CD4-positive, alpha-beta T cell (primary cell): ENCODE data around the gene COG5. TPM values are rescaled to one million over a fixed set of nuclear protein-coding genes. Genes with fewer than 3 reads are reported as not detected.

Experiments
- ATAC-seq: fragments of 200-7000 bp; cut with Tn5 transposase; one replicate; pipeline ENCODE4 v1.10.0; 2022; ENCODE audit warnings: mild to moderate bottlenecking; ENCODE audit not compliant: poor library complexity
- CTCF ChIA-PET: fragments of 350-600 bp; sonication (Branson Sonifier 250); formaldehyde crosslinking; loops from one replicate; lab custom pipeline; 2021; ENCODE audit warnings: antibody characterized with exemption, inconsistent platforms; lab: Charles Lee
- POLR2A ChIA-PET: fragments of 350-600 bp; sonication (Branson Sonifier 250); formaldehyde crosslinking; loops from one replicate; lab custom pipeline; 2021; ENCODE audit warnings: antibody characterized with exemption, inconsistent platforms; lab: Charles Lee
- DNase-seq, 14 experiments: peaks; one replicate each; pipeline ENCODE4 v3.0.0-alpha.2; 2013 to 2020; ENCODE audit warnings: mixed read lengths in 2 of 14
- H3K27ac ChIP-seq, 2 donors: one replicate each; pipeline versions ENCODE4 v1.5.1 to v1.7.0; 2013; ENCODE audit warnings: low read length in 2 of 2, low read depth in 1 of 2, mild to moderate bottlenecking in 1 of 2
- H3K27me3 ChIP-seq, 2 experiments: 1 replicate in 1 of 2; 2 replicates in 1 of 2; pipeline versions ENCODE4 v1.6.1 to v1.7.0; 2013; ENCODE audit warnings: low read length in 2 of 2, control low read depth in 1 of 2, mild to moderate bottlenecking in 1 of 2, moderate library complexity in 1 of 2; ENCODE audit not compliant: insufficient read depth in 2 of 2, control insufficient read depth in 1 of 2
- H3K36me3 ChIP-seq: one replicate; pipeline ENCODE4 v1.6.1; 2013; ENCODE audit warnings: low read length, control low read depth; ENCODE audit not compliant: insufficient read depth
- H3K4me1 ChIP-seq: one replicate; pipeline ENCODE4 v1.6.1; 2013; ENCODE audit warnings: low read length, control low read depth; ENCODE audit not compliant: insufficient read depth
- H3K4me3 ChIP-seq: one replicate; pipeline ENCODE4 v1.5.1; 2013; ENCODE audit warnings: mild to moderate bottlenecking, low read length, moderate library complexity
- H3K9me3 ChIP-seq, 2 experiments: 1 replicate in 1 of 2; 2 replicates in 1 of 2; pipeline versions ENCODE4 v1.6.1 to v1.7.0; 2013; ENCODE audit warnings: low read length in 2 of 2, mild to moderate bottlenecking in 2 of 2, control low read depth in 1 of 2, moderate library complexity in 1 of 2; ENCODE audit not compliant: control insufficient read depth in 1 of 2, insufficient read depth in 1 of 2
- H3K27ac Mint-ChIP-seq: one replicate; pipeline ENCODE4 v1.8.0; 2020; ENCODE audit warnings: mixed read lengths
- H3K27me3 Mint-ChIP-seq: one replicate; pipeline ENCODE4 v1.8.0; 2021; ENCODE audit warnings: mixed read lengths
- H3K36me3 Mint-ChIP-seq: one replicate; pipeline ENCODE4 v1.8.0; 2021; ENCODE audit warnings: low read depth, mixed read lengths
- H3K4me1 Mint-ChIP-seq: one replicate; pipeline ENCODE4 v1.8.0; 2021; ENCODE audit warnings: low read depth, mixed read lengths
- H3K4me3 Mint-ChIP-seq: one replicate; pipeline ENCODE4 v1.8.0; 2020; ENCODE audit warnings: mild to moderate bottlenecking, mixed read lengths
- H3K9me3 Mint-ChIP-seq: one replicate; pipeline ENCODE4 v1.8.0; 2020; ENCODE audit warnings: mixed read lengths
- CTCF ChIP-seq: fragments of 200-600 bp; IDR thresholded peaks from one replicate; pipeline ENCODE4 v1.8.0; 2022; ENCODE audit warnings: antibody characterized with exemption, mild to moderate bottlenecking
- intact Hi-C, 2 experiments: fragments of 100-400 bp; cut with DNase I in 1 of 2; cut with micrococcal nuclease in 1 of 2; formaldehyde crosslinking; loops; one replicate each; pipeline versions ENCODE4 v1.15.1 to v1.9.0; 2023 to 2025; cut with DNase I, micrococcal nuclease
- total RNA-seq, 174 experiments: library from RNA in 2 of 174; stranded (reverse) in 2 of 174; gene quantifications; one replicate each; pipeline ENCODE4 v1.2.3 and lab custom pipeline; 2021 to 2026

COG5 gene
- total RNA-seq, 2 experiments from 2014 or later: 43.4 to 44.5 TPM

GRCh38 chr7:107384025-107384424, 179.7 kb downstream of the COG5 start:
- Histone ChIP-seq H3K4me3 (no peak overlapping the region), H3K27ac (no peak overlapping the region), H3K9me3 (no peaks in the 10 kb centered on the region), H3K4me1 (no peaks in the 10 kb centered on the region), H3K27me3 (no peaks in the 10 kb centered on the region), H3K36me3 (peaks cover 3% of the 10 kb centered on the region)
- ChIA-PET CTCF (interaction anchor here (1.2 kb wide), 1 partner anchor 10 kb away, joined by 3 read pairs; no protein-coding TSS in a partner anchor), POLR2A (no interaction called here)
- no peak overlapping the region for H3K27ac Mint-ChIP-seq
- H3K4me3 Mint-ChIP-seq: no peak overlapping the region
- peaks cover 14% of the 10 kb centered on the region for H3K4me1 Mint-ChIP-seq
- H3K27me3 Mint-ChIP-seq: no peaks in the 10 kb centered on the region
- TF ChIP-seq CTCF: no peak
- ATAC-seq (no peak), DNase-seq (no peak)
- intact Hi-C loops: no loop called here
- no peaks in the 10 kb centered on the region for H3K36me3 Mint-ChIP-seq
- H3K9me3 Mint-ChIP-seq: no peaks in the 10 kb centered on the region

GRCh38 chr7:107383203-107383602, 180.5 kb downstream of the COG5 start:
- POLR2A ChIA-PET: no interaction called here

GRCh38 chr7:107381453-107381852, 182.3 kb downstream of the COG5 start:
- no peak for ATAC-seq
- Mint-ChIP-seq H3K4me3 (no peak overlapping the region), H3K4me1 (peaks cover 13% of the 10 kb centered on the region), H3K9me3 (no peaks in the 10 kb centered on the region), H3K27ac (no peak overlapping the region), H3K27me3 (no peaks in the 10 kb centered on the region), H3K36me3 (no peaks in the 10 kb centered on the region)
- intact Hi-C loops: no loop called here
- H3K9me3 ChIP-seq: no peaks in the 10 kb centered on the region
- TF ChIP-seq CTCF: no peak
- no peak for DNase-seq
- ChIA-PET CTCF (no interaction called here), POLR2A (no interaction called here)
- no peak overlapping the region for H3K4me3 ChIP-seq
- H3K36me3 ChIP-seq: peaks cover 3% of the 10 kb centered on the region
- H3K4me1 ChIP-seq: no peaks in the 10 kb centered on the region
- no peak overlapping the region for H3K27ac ChIP-seq
- no peaks in the 10 kb centered on the region for H3K27me3 ChIP-seq

More at GRCh38 chr7:107383203-107383602, 180.5 kb downstream of the COG5 start:
- Histone ChIP-seq H3K36me3 (peaks cover 3% of the 10 kb centered on the region), H3K27ac (no peak overlapping the region), H3K4me1 (no peaks in the 10 kb centered on the region), H3K9me3 (no peaks in the 10 kb centered on the region), H3K27me3 (no peaks in the 10 kb centered on the region), H3K4me3 (no peak overlapping the region)
- Mint-ChIP-seq H3K4me1 (peaks cover 14% of the 10 kb centered on the region), H3K27ac (no peak overlapping the region), H3K36me3 (no peaks in the 10 kb centered on the region), H3K4me3 (no peak overlapping the region), H3K27me3 (no peaks in the 10 kb centered on the region), H3K9me3 (no peaks in the 10 kb centered on the region)
- ATAC-seq (no peak), DNase-seq (no peak)
- TF ChIP-seq CTCF: no peak
- intact Hi-C loops: no loop called here
- CTCF ChIA-PET: interaction anchor here (1.2 kb wide), 1 partner anchor 9 kb away, joined by 3 read pairs; no protein-coding TSS in a partner anchor
